NOMO-1 (cell line): ENCODE data around the gene SLC23A2.
"Not testable (repeated sequence)": the region's sequence is repeated elsewhere in the genome, so short reads cannot be mapped to it uniquely, and the experiment has no call there.

Experiments
- DNase-seq, 2 experiments: peaks; one replicate each; lab custom pipeline; 2025; ENCODE audit not compliant: unreplicated experiment in 2 of 2; lab: John Stamatoyannopoulos, UW

The SLC23A2 gene

GRCh38 chr20:4883546-4883945, 117.8 kb downstream of the SLC23A2 start:
- no peak for DNase-seq

GRCh38 chr20:4883051-4883450, 118.3 kb downstream of the SLC23A2 start:
- no peak for DNase-seq

- no peak for DNase-seq
Measured at GRCh38 chr20:4881006-4881730, 120.1 kb downstream of the SLC23A2 start.

- no peak for DNase-seq
Measured at GRCh38 chr20:4880051-4880450, 121.3 kb downstream of the SLC23A2 start.

GRCh38 chr20:4878099-4878498, 123.2 kb downstream of the SLC23A2 start:
- DNase-seq = not testable (repeated sequence)

GRCh38 chr20:4876731-4877130, 124.6 kb downstream of the SLC23A2 start:
- DNase-seq = no peak

- no peak for DNase-seq
Measured at GRCh38 chr20:4876301-4876700, 125.0 kb downstream of the SLC23A2 start.

GRCh38 chr20:4875578-4876067, 125.7 kb downstream of the SLC23A2 start:
- DNase-seq = no peak

GRCh38 chr20:4873396-4873795, 127.9 kb downstream of the SLC23A2 start:
- DNase-seq = no peak

GRCh38 chr20:4871486-4871885, 129.8 kb downstream of the SLC23A2 start:
- no peak for DNase-seq

- no peak for DNase-seq
Measured at GRCh38 chr20:4870906-4871305, 130.4 kb downstream of the SLC23A2 start.

GRCh38 chr20:4869290-4870193, 131.8 kb downstream of the SLC23A2 start:
- DNase-seq = no peak

GRCh38 chr20:4867051-4867450, 134.3 kb downstream of the SLC23A2 start:
- no peak for DNase-seq

GRCh38 chr20:4866429-4866828, 134.9 kb downstream of the SLC23A2 start:
- no peak for DNase-seq

GRCh38 chr20:4864311-4864752, 137.0 kb downstream of the SLC23A2 start:
- no peak for DNase-seq

- no peak for DNase-seq
Measured at GRCh38 chr20:4862661-4863060, 138.6 kb downstream of the SLC23A2 start.

- DNase-seq = no peak
Measured at GRCh38 chr20:4861961-4862360, 139.3 kb downstream of the SLC23A2 start.

- DNase-seq = no peak
Measured at GRCh38 chr20:4858000-4858399, 143.3 kb downstream of the SLC23A2 start.

- DNase-seq = no peak
Measured at GRCh38 chr20:4856022-4856755, 145.1 kb downstream of the SLC23A2 start.

- no peak for DNase-seq
Measured at GRCh38 chr20:4855555-4855954, 145.8 kb downstream of the SLC23A2 start.

GRCh38 chr20:4855097-4855496, 146.2 kb downstream of the SLC23A2 start:
- no peak for DNase-seq
